ENCODE measurements around the gene SLC45A3. TPM values are rescaled to one million over a fixed set of nuclear protein-coding genes. Genes with fewer than 3 reads are reported as not detected.
A peak's percentile ranks its signal among the peaks of the same experiment; 100 is the strongest.

SLC45A3 gene
- total RNA-seq, 2 experiments from 2014 or later = 0.55 to 0.56 TPM

DNA sequence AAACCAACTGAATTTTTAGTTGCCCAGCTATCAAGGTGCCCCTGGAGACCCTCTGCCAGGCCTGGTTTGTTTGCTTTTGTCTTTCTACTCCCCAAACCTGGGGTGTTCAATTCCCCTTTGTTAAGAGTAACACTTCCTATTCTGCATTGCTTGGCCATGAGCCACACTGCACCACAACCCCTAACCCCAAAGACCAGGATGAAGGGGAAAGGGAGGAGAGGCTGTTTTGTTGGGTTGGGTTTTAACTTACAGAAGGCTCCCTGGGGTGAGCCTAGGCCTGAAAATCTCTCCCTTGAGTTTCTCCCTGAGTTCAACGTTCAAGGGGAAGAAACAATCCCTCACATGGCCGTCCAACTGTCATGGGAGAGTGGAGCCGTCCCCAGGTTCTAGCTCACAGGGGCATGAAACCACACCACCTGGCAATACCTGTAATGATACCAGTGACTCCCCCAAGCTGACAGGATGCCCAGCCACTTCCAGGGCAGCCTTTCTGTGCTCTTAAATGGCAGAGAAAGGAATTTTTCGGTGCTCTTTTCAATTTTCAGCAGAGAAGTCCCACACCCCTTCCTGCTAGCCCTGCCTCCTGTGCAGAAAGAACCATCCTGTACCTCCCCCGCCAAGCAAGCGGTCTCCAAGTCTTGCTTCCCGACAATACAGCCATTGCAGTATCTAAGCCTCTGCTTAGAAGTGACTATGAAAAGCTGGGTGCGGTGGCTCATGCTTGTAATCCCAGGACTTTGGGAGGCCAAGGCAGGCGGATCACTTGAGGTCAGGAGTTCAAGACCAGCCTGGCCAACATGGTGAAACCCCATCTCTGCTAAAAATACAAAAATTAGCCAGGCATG lies 14.9 kb downstream of the SLC45A3 start:
- no peak overlapping the region for H3K27ac Mint-ChIP-seq
- peaks cover 13% of the 10 kb centered on the region for H3K27me3 Mint-ChIP-seq
- H3K36me3 Mint-ChIP-seq = no peaks in the 10 kb centered on the region
- no peak overlapping the region for H3K4me3 Mint-ChIP-seq
- no peaks in the 10 kb centered on the region for H3K9me3 Mint-ChIP-seq
- POLR2A ChIA-PET = no interaction called here
- CTCF ChIA-PET = no interaction called here
- intact Hi-C loops (cut with micrococcal nuclease) = no loop called here
- no peaks in the 10 kb centered on the region for H3K4me1 Mint-ChIP-seq (ENCODE audit: low read depth)
- no peak for DNase-seq

GRCh38 chr1:205664399-205665017 lies 15.8 kb downstream of the SLC45A3 start:
- Mint-ChIP-seq H3K4me3 (no peak overlapping the region), H3K9me3 (no peaks in the 10 kb centered on the region), H3K27me3 (peaks cover 11% of the 10 kb centered on the region), H3K4me1 (ENCODE audit: low read depth) (no peaks in the 10 kb centered on the region), H3K36me3 (no peaks in the 10 kb centered on the region), H3K27ac (no peak overlapping the region)
- POLR2A ChIA-PET = interaction anchor here (0.5 kb wide), 1 partner anchor 102 kb away, joined by 3 read pairs; no protein-coding TSS in a partner anchor
- no peak for DNase-seq
- CTCF ChIA-PET = interaction anchor here (0.8 kb wide), 1 partner anchor 254 kb away, joined by 3 read pairs; no protein-coding TSS in a partner anchor
- intact Hi-C loops (cut with micrococcal nuclease) = no loop called here

DNA sequence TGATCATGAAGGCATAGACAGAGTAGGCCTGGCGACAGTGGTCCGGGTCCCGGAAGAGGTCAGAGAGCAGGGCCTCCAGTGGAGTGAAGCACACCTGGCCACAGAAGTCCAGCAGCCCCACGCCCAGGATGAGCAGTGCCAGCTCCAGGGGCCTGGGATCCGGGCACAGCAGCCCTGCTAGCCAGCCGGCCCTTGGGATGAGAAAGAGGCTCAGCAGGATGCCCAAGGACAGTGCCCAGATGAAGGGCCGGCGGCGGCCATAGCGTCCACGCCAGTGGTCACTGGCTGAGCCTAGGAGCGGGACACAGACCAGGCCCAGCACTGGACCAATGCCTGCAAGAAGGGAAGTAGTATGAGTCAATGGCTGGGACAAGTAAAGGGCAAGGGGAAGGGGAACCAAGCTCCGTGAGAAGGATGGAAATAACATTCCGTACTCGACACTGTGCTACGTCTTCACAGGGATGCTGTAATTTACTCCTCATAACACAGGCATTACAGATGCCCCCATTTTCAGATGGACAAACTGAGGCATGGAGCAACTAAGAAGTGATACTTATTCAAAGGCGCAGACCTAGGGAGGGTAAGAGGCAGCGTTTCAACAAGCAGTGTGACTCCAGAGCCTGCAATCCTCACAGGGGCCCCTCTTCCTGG lies 16.9 kb downstream of the SLC45A3 start:
- ChIA-PET CTCF (interaction anchor here (0.8 kb wide), 1 partner anchor 255 kb away, joined by 3 read pairs; no protein-coding TSS in a partner anchor), POLR2A (no interaction called here)
- intact Hi-C loops (cut with micrococcal nuclease) = no loop called here
- Mint-ChIP-seq H3K27me3 (peaks cover 4% of the 10 kb centered on the region), H3K4me1 (ENCODE audit: low read depth) (no peaks in the 10 kb centered on the region), H3K4me3 (no peak overlapping the region), H3K9me3 (no peaks in the 10 kb centered on the region), H3K27ac (no peak overlapping the region), H3K36me3 (no peaks in the 10 kb centered on the region)
- no peak for DNase-seq

- CTCF ChIA-PET = interaction anchor here (5.7 kb wide), 1 partner anchor 47 kb away, joined by 317 read pairs; no protein-coding TSS in a partner anchor
- H3K27ac Mint-ChIP-seq = no peak overlapping the region
- H3K4me3 Mint-ChIP-seq = no peak overlapping the region
- H3K4me1 Mint-ChIP-seq (ENCODE audit: low read depth) = no peaks in the 10 kb centered on the region
- H3K9me3 Mint-ChIP-seq = no peaks in the 10 kb centered on the region
- no peak for DNase-seq
- no peaks in the 10 kb centered on the region for H3K36me3 Mint-ChIP-seq
- H3K27me3 Mint-ChIP-seq = no peaks in the 10 kb centered on the region
- POLR2A ChIA-PET = no interaction called here
- intact Hi-C loops (cut with micrococcal nuclease) = no loop called here
Observed at GRCh38 chr1:205662791-205663190, 17.5 kb downstream of the SLC45A3 start.

GRCh38 chr1:205662135-205662738 lies 18.1 kb downstream of the SLC45A3 start:
- Mint-ChIP-seq H3K27me3 (peaks cover 2% of the 10 kb centered on the region), H3K4me3 (no peak overlapping the region), H3K27ac (no peak overlapping the region), H3K36me3 (no peaks in the 10 kb centered on the region), H3K9me3 (no peaks in the 10 kb centered on the region), H3K4me1 (ENCODE audit: low read depth) (no peaks in the 10 kb centered on the region)
- ChIA-PET CTCF (interaction anchor here (1.0 to 9.7 kb wide), 4 partner anchors 48 to 316 kb away, joined by 3 to 631 read pairs (median 220); no protein-coding TSS in a partner anchor), POLR2A (no interaction called here)
- intact Hi-C loops (cut with micrococcal nuclease) = no loop called here
- DNase-seq = no peak

DNA sequence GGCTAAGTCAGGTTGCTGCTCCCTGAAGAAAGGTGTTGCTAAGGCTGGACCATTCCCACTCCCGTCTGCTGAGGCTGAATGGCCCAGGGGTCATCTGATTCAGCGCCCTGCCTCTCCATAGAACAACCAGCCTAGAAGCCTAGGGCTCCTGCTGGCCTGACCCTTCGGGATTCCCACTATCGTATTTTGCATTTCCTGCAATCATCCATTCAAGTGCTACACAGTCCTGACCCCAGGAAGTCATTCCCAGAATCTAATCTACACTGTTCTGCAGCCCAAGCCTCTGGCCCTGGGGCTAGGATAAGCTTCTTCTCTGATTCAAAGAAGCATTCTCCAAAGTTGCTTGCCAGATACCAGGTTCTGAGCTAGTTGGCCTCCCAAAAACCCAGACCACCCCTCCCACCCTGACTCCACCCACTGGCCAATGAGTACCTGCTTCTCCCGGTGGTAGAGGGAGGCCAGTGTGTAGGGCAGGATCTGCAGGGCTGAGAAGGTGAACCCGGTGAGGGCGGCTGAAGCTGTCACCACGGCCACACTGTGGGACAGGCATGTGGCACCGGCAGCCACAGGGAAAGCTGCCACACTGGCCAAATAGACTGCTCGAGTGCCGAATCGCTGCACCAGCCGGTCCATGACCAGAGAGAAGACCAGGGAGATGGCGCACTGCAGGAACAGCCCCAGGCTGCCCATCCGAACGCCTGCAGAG lies 18.7 kb downstream of the SLC45A3 start:
- H3K27ac Mint-ChIP-seq = no peak overlapping the region
- H3K27me3 Mint-ChIP-seq = peaks cover 2% of the 10 kb centered on the region
- H3K36me3 Mint-ChIP-seq = no peaks in the 10 kb centered on the region
- no peaks in the 10 kb centered on the region for H3K4me1 Mint-ChIP-seq (ENCODE audit: low read depth)
- no peak for DNase-seq
- no peaks in the 10 kb centered on the region for H3K9me3 Mint-ChIP-seq
- POLR2A ChIA-PET = no interaction called here
- CTCF ChIA-PET = interaction anchor here (1.0 to 9.7 kb wide), 5 partner anchors 16 to 317 kb away, joined by 3 to 631 read pairs (median 124); partner anchors contain the start of gene SLC45A3
- no peak overlapping the region for H3K4me3 Mint-ChIP-seq
- intact Hi-C loops (cut with micrococcal nuclease) = no loop called here

DNA sequence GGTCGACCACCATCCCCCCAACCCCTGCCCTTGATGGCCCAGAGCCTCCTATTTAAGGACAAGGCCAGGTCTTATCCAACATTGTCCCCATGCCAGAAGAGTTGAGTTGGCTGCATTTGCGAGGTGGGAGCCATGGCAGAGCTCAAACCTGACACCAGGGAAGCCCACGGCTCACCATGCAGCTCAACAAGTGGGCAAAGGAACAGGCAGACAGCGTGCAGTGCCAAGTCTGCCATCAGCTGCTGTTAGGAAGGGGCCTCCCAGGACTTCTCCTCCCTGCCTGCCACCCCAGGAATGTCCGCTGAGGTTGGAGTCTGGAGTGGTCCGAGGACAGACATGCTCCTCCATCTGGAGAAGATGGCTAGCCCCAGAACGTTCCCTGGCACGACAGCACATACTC lies 19.9 kb downstream of the SLC45A3 start:
- H3K4me1 Mint-ChIP-seq (ENCODE audit: low read depth) = no peaks in the 10 kb centered on the region
- DNase-seq = no peak
- H3K4me3 Mint-ChIP-seq = no peak overlapping the region
- H3K27ac Mint-ChIP-seq = no peak overlapping the region
- H3K9me3 Mint-ChIP-seq = no peaks in the 10 kb centered on the region
- intact Hi-C loops (cut with micrococcal nuclease) = no loop called here
- ChIA-PET CTCF (interaction anchor here (0.6 to 9.7 kb wide), 13 partner anchors 17 to 318 kb away, joined by 3 to 631 read pairs (median 34); partner anchors contain the start of gene SLC45A3), POLR2A (interaction anchor here (0.5 to 3.4 kb wide), 2 partner anchors 14 to 69 kb away, joined by 3 to 16 read pairs; no protein-coding TSS in a partner anchor)
- no peaks in the 10 kb centered on the region for H3K36me3 Mint-ChIP-seq
- peaks cover 2% of the 10 kb centered on the region for H3K27me3 Mint-ChIP-seq

GRCh38 chr1:205658943-205659581 lies 21.2 kb downstream of the SLC45A3 start:
- H3K27me3 Mint-ChIP-seq = peaks cover 2% of the 10 kb centered on the region
- no peaks in the 10 kb centered on the region for H3K36me3 Mint-ChIP-seq
- DNase-seq = peak; percentile 85
- ChIA-PET POLR2A (interaction anchor here (0.5 to 3.4 kb wide), 2 partner anchors 16 to 67 kb away, joined by 3 to 16 read pairs; no protein-coding TSS in a partner anchor), CTCF (interaction anchor here (0.6 to 9.7 kb wide), 71 partner anchors 10 to 448 kb away, joined by 3 to 631 read pairs (median 5); partner anchors contain the start of genes ELK4, PM20D1 and SLC45A3)
- intact Hi-C loops (cut with micrococcal nuclease) = loop anchor here (1.0 to 5.0 kb wide), 3 partner anchors 52 to 318 kb away; no protein-coding TSS in a partner anchor
- H3K4me3 Mint-ChIP-seq = no peak overlapping the region
- H3K9me3 Mint-ChIP-seq = no peaks in the 10 kb centered on the region
- H3K4me1 Mint-ChIP-seq (ENCODE audit: low read depth) = no peaks in the 10 kb centered on the region
- H3K27ac Mint-ChIP-seq = no peak overlapping the region

DNA sequence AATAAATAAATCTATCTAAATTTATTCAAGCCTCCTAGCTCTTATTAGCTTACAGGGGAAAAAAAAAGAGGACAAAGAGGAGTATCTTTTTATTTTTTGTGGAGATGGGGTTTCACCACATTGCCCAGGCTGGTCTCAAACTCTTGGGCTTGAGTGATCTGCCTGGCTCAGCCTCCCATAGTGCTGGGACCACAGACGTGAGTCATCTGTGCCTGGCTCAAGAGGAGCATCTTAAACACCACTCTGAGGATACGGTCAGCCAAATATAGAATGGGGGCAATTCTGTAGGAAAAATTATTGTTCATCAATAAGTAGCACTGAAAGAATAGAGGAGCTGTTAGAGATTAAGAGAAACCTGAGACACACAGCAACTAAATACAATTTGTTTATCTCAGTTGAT lies 24.1 kb downstream of the SLC45A3 start:
- POLR2A ChIA-PET = no interaction called here
- CTCF ChIA-PET = interaction anchor here (0.6 to 9.7 kb wide), 17 partner anchors 22 to 321 kb away, joined by 3 to 631 read pairs (median 12); partner anchors contain the start of gene ELK4

GRCh38 chr1:205652984-205653383 lies 27.3 kb downstream of the SLC45A3 start:
- Mint-ChIP-seq H3K27me3 (peaks cover 2% of the 10 kb centered on the region), H3K9me3 (no peaks in the 10 kb centered on the region), H3K36me3 (no peaks in the 10 kb centered on the region), H3K4me1 (ENCODE audit: low read depth) (no peaks in the 10 kb centered on the region), H3K27ac (no peak overlapping the region), H3K4me3 (no peak overlapping the region)
- POLR2A ChIA-PET = interaction anchor here (0.6 kb wide), 1 partner anchor 125 kb away, joined by 3 read pairs; no protein-coding TSS in a partner anchor
- CTCF ChIA-PET = interaction anchor here (0.6 to 9.7 kb wide), 3 partner anchors 58 to 126 kb away, joined by 3 to 631 read pairs (median 253); no protein-coding TSS in a partner anchor
- no peak for DNase-seq
- intact Hi-C loops (cut with micrococcal nuclease) = no loop called here

More for the DNA sequence above, 24.1 kb downstream of the SLC45A3 start:
- no peak overlapping the region for H3K4me3 Mint-ChIP-seq
- intact Hi-C loops (cut with micrococcal nuclease) = loop anchor here (5.0 kb wide), 1 partner anchor 129 kb away; no protein-coding TSS in a partner anchor
- no peak overlapping the region for H3K27ac Mint-ChIP-seq
- H3K36me3 Mint-ChIP-seq = no peaks in the 10 kb centered on the region
- H3K4me1 Mint-ChIP-seq (ENCODE audit: low read depth) = no peaks in the 10 kb centered on the region
- H3K27me3 Mint-ChIP-seq = peaks cover 2% of the 10 kb centered on the region
- DNase-seq = no peak
- no peaks in the 10 kb centered on the region for H3K9me3 Mint-ChIP-seq
